HepG2 (cell line): Measurements from ENCODE around the gene ARHGEF12. TPM values are rescaled to one million over a fixed set of nuclear protein-coding genes. Genes with fewer than 3 reads are reported as not detected.

Experiments
- HOXA7 ChIP-seq: sonication (generic); formaldehyde crosslinking; IDR thresholded peaks from 2 replicates; pipeline ENCODE4 v1.8.1; 2022; ENCODE audit warnings: mild to moderate bottlenecking, missing genetic modification reagents, moderate library complexity
- KLF9 ChIP-seq: IDR thresholded peaks from 2 replicates; pipeline ENCODE4 v1.6.1; 2016; ENCODE audit warnings: low read depth
- SMAD3 ChIP-seq: sonication (generic); formaldehyde crosslinking; IDR thresholded peaks from 2 replicates; pipeline ENCODE4 v1.4.0; 2020; ENCODE audit warnings: missing genetic modification reagents
- SP2 ChIP-seq: sonication (generic); formaldehyde crosslinking; IDR thresholded peaks from 2 replicates; pipeline ENCODE4 v1.5.1; 2020; ENCODE audit warnings: mild to moderate bottlenecking, missing genetic modification reagents
- SP4 ChIP-seq: sonication (generic); formaldehyde crosslinking; IDR thresholded peaks from 2 replicates; pipeline ENCODE4 v1.8.1; 2023; ENCODE audit warnings: mild to moderate bottlenecking, missing genetic modification reagents
- ZFX ChIP-seq: sonication (generic); formaldehyde crosslinking; IDR thresholded peaks from 2 replicates; pipeline ENCODE4 v1.4.0; 2020; ENCODE audit warnings: mild to moderate bottlenecking, low read depth, missing genetic modification reagents, moderate library complexity
- ZNF260 ChIP-seq: sonication (generic); formaldehyde crosslinking; IDR thresholded peaks from 2 replicates; pipeline ENCODE4 v1.4.0; 2020; ENCODE audit warnings: missing genetic modification reagents, low read depth, mild to moderate bottlenecking, borderline replicate concordance
- polyA plus RNA-seq, 8 experiments: library from polyadenylated mRNA; depleted of rRNA in 3 of 8; stranded (reverse) in 7 of 8; unstranded in 1 of 8; fragments of >200 nt; fragmentation: Illumina TruSeq in 4 of 8; extraction: Trizol in 4 of 8; gene quantifications; 2 replicates each; pipeline versions ENCODE4 v1.2.1 to v1.2.3, GENCODE V29; 2011 to 2016; ENCODE audit warnings: low read depth in 4 of 8, missing spikeins in 1 of 8, mixed read lengths in 1 of 8; ENCODE audit not compliant: insufficient read depth in 1 of 8
- total RNA-seq, 5 experiments: library from RNA; depleted of rRNA; stranded (reverse); fragments of >200 nt; fragmentation: Illumina TruSeq; extraction: Trizol; gene quantifications; 2 replicates each; pipeline ENCODE4 v1.2.3, GENCODE V29; 2016; ENCODE audit warnings: low read depth in 1 of 5
- TF ChIP-seq, protein P1 (sequence below): sonication (generic); formaldehyde crosslinking; IDR thresholded peaks from 2 replicates; pipeline ENCODE4 v1.5.0; 2020; ENCODE audit warnings: mild to moderate bottlenecking, missing genetic modification reagents
- TF ChIP-seq, protein P2 (sequence below): sonication (generic); formaldehyde crosslinking; IDR thresholded peaks from 2 replicates; pipeline ENCODE4 v1.4.0; 2020; ENCODE audit warnings: missing genetic modification reagents, borderline replicate concordance
- TF ChIP-seq, protein P3 (sequence below): sonication (generic); formaldehyde crosslinking; IDR thresholded peaks from 2 replicates; pipeline ENCODE4 v1.4.0; 2020; ENCODE audit warnings: missing genetic modification reagents, borderline replicate concordance
- TF ChIP-seq, protein P4 (sequence below): sonication (generic); formaldehyde crosslinking; IDR thresholded peaks from 2 replicates; pipeline ENCODE4 v1.4.0; 2020; ENCODE audit warnings: missing genetic modification reagents
- TF ChIP-seq, protein P5 (sequence below): sonication (generic); formaldehyde crosslinking; IDR thresholded peaks from 2 replicates; pipeline ENCODE4 v1.8.0; 2022; ENCODE audit warnings: mild to moderate bottlenecking, missing genetic modification reagents
- TF ChIP-seq, protein P6 (sequence below): sonication (generic); formaldehyde crosslinking; IDR thresholded peaks from 2 replicates; pipeline ENCODE4 v1.4.0; 2020; ENCODE audit warnings: missing genetic modification reagents

ARHGEF12 gene
- total and polyA plus RNA-seq, 2 of the 13 experiments (the other 11 are each of a cell fraction or from before 2014, with no cell fraction given), result 17.9 to 54.4 TPM

DNA sequence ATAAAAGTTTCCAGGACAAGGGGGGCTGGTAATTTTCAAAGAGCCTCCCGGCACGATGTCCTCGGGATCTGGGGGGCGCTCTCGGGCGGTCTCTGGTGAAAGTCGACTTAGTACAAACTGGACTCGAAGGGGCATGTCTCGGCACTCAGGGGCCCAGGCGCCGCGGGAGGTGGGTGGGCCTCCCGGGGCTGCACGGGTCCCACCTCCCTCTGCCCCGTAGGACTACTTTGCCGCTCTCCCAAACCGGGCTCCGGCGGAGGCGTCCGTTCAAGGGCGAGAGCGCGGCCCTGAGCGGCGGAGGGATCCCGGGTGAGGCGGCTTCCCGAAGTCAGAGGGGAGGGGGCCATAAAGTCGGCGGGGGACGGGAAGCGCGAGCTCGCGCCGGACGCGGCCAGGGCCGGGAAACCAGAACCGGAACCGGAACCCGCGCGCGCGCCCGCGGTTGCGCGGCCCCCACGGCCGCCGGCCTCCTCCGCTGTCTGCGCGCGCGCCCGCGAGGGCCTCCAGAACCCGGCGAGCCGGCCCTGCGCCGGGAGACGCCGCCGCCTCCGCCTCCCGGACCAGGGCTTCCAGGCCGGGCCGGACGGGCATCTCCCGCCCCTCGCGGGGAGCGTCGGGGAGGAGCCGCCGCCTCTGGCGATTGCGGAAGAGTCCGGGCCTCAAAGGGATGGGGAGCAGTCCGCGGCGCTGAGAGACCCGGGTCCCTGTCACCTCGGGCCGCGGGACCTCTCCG is at the start of gene ARHGEF12 (continued):
- TF ChIP-seq, protein P1, sequence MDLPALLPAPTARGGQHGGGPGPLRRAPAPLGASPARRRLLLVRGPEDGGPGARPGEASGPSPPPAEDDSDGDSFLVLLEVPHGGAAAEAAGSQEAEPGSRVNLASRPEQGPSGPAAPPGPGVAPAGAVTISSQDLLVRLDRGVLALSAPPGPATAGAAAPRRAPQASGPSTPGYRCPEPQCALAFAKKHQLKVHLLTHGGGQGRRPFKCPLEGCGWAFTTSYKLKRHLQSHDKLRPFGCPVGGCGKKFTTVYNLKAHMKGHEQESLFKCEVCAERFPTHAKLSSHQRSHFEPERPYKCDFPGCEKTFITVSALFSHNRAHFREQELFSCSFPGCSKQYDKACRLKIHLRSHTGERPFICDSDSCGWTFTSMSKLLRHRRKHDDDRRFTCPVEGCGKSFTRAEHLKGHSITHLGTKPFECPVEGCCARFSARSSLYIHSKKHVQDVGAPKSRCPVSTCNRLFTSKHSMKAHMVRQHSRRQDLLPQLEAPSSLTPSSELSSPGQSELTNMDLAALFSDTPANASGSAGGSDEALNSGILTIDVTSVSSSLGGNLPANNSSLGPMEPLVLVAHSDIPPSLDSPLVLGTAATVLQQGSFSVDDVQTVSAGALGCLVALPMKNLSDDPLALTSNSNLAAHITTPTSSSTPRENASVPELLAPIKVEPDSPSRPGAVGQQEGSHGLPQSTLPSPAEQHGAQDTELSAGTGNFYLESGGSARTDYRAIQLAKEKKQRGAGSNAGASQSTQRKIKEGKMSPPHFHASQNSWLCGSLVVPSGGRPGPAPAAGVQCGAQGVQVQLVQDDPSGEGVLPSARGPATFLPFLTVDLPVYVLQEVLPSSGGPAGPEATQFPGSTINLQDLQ (CRISPR knock-in tag), result 0 out of 2 replicates have a peak, but pooled peaks have one; percentile 53
- TF ChIP-seq SP2 (CRISPR knock-in tag) (peak; percentile 35; the same call in 1 of the 2 replicates), ZNF260 (CRISPR knock-in tag) (no peak), SP4 (CRISPR knock-in tag) (peak; percentile 64; the same call in 1 of the 2 replicates), HOXA7 (0 out of 2 replicates have a peak, but pooled peaks have one; percentile 69), SMAD3 (CRISPR knock-in tag) (peak; percentile 32; the same call in 1 of the 2 replicates), ZFX (CRISPR knock-in tag) (peak; percentile 69), KLF9 (CRISPR knock-in tag) (0 out of 2 replicates have a peak, but pooled peaks have one; percentile 71)
- TF ChIP-seq, protein P2, sequence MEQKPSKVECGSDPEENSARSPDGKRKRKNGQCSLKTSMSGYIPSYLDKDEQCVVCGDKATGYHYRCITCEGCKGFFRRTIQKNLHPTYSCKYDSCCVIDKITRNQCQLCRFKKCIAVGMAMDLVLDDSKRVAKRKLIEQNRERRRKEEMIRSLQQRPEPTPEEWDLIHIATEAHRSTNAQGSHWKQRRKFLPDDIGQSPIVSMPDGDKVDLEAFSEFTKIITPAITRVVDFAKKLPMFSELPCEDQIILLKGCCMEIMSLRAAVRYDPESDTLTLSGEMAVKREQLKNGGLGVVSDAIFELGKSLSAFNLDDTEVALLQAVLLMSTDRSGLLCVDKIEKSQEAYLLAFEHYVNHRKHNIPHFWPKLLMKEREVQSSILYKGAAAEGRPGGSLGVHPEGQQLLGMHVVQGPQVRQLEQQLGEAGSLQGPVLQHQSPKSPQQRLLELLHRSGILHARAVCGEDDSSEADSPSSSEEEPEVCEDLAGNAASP (CRISPR knock-in tag), result peak; percentile 71
- TF ChIP-seq, protein P3, sequence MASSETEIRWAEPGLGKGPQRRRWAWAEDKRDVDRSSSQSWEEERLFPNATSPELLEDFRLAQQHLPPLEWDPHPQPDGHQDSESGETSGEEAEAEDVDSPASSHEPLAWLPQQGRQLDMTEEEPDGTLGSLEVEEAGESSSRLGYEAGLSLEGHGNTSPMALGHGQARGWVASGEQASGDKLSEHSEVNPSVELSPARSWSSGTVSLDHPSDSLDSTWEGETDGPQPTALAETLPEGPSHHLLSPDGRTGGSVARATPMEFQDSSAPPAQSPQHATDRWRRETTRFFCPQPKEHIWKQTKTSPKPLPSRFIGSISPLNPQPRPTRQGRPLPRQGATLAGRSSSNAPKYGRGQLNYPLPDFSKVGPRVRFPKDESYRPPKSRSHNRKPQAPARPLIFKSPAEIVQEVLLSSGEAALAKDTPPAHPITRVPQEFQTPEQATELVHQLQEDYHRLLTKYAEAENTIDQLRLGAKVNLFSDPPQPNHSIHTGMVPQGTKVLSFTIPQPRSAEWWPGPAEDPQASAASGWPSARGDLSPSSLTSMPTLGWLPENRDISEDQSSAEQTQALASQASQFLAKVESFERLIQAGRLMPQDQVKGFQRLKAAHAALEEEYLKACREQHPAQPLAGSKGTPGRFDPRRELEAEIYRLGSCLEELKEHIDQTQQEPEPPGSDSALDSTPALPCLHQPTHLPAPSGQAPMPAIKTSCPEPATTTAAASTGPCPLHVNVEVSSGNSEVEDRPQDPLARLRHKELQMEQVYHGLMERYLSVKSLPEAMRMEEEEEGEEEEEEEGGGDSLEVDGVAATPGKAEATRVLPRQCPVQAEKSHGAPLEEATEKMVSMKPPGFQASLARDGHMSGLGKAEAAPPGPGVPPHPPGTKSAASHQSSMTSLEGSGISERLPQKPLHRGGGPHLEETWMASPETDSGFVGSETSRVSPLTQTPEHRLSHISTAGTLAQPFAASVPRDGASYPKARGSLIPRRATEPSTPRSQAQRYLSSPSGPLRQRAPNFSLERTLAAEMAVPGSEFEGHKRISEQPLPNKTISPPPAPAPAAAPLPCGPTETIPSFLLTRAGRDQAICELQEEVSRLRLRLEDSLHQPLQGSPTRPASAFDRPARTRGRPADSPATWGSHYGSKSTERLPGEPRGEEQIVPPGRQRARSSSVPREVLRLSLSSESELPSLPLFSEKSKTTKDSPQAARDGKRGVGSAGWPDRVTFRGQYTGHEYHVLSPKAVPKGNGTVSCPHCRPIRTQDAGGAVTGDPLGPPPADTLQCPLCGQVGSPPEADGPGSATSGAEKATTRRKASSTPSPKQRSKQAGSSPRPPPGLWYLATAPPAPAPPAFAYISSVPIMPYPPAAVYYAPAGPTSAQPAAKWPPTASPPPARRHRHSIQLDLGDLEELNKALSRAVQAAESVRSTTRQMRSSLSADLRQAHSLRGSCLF (CRISPR knock-in tag), result no peak
- TF ChIP-seq, protein P4, sequence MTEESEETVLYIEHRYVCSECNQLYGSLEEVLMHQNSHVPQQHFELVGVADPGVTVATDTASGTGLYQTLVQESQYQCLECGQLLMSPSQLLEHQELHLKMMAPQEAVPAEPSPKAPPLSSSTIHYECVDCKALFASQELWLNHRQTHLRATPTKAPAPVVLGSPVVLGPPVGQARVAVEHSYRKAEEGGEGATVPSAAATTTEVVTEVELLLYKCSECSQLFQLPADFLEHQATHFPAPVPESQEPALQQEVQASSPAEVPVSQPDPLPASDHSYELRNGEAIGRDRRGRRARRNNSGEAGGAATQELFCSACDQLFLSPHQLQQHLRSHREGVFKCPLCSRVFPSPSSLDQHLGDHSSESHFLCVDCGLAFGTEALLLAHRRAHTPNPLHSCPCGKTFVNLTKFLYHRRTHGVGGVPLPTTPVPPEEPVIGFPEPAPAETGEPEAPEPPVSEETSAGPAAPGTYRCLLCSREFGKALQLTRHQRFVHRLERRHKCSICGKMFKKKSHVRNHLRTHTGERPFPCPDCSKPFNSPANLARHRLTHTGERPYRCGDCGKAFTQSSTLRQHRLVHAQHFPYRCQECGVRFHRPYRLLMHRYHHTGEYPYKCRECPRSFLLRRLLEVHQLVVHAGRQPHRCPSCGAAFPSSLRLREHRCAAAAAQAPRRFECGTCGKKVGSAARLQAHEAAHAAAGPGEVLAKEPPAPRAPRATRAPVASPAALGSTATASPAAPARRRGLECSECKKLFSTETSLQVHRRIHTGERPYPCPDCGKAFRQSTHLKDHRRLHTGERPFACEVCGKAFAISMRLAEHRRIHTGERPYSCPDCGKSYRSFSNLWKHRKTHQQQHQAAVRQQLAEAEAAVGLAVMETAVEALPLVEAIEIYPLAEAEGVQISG (CRISPR knock-in tag), result peak; percentile 82
- TF ChIP-seq, protein P5, sequence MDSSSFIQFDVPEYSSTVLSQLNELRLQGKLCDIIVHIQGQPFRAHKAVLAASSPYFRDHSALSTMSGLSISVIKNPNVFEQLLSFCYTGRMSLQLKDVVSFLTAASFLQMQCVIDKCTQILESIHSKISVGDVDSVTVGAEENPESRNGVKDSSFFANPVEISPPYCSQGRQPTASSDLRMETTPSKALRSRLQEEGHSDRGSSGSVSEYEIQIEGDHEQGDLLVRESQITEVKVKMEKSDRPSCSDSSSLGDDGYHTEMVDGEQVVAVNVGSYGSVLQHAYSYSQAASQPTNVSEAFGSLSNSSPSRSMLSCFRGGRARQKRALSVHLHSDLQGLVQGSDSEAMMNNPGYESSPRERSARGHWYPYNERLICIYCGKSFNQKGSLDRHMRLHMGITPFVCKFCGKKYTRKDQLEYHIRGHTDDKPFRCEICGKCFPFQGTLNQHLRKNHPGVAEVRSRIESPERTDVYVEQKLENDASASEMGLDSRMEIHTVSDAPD (CRISPR knock-in tag), result peak; percentile 38; the same call in 1 of the 2 replicates
- TF ChIP-seq, protein P6, sequence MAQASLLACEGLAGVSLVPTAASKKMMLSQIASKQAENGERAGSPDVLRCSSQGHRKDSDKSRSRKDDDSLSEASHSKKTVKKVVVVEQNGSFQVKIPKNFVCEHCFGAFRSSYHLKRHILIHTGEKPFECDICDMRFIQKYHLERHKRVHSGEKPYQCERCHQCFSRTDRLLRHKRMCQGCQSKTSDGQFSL (CRISPR knock-in tag), result no peak
